Osteocyte (in vitro differentiated cells): Measurements from ENCODE around the gene FRMD4B. TPM values are rescaled to one million over a fixed set of nuclear protein-coding genes. Genes with fewer than 3 reads are reported as not detected.

Source experiments
- DNase-seq: peaks from one replicate; pipeline ENCODE4 v3.0.0; 2021; ENCODE audit warnings: mixed read lengths; ENCODE audit not compliant: unreplicated experiment; ENCODE audit errors: extremely low spot score
- H3K27ac Mint-ChIP-seq: one replicate; pipeline ENCODE4 v1.8.0; 2021; ENCODE audit warnings: mild to moderate bottlenecking, mixed read lengths; ENCODE audit not compliant: unreplicated experiment
- H3K27me3 Mint-ChIP-seq: one replicate; pipeline ENCODE4 v1.8.0; 2021; ENCODE audit warnings: mixed read lengths; ENCODE audit not compliant: unreplicated experiment
- H3K36me3 Mint-ChIP-seq: one replicate; pipeline ENCODE4 v1.8.0; 2021; ENCODE audit warnings: mixed read lengths; ENCODE audit not compliant: unreplicated experiment
- H3K4me1 Mint-ChIP-seq: one replicate; pipeline ENCODE4 v1.8.0; 2021; ENCODE audit warnings: mixed read lengths; ENCODE audit not compliant: unreplicated experiment
- H3K4me3 Mint-ChIP-seq: one replicate; pipeline ENCODE4 v1.8.0; 2021; ENCODE audit warnings: mild to moderate bottlenecking, moderate library complexity, mixed read lengths; ENCODE audit not compliant: unreplicated experiment
- H3K9me3 Mint-ChIP-seq: one replicate; pipeline ENCODE4 v1.8.0; 2021; ENCODE audit warnings: mixed read lengths; ENCODE audit not compliant: unreplicated experiment
- total RNA-seq: library from RNA; stranded (reverse); gene quantifications from 2 replicates; pipeline ENCODE4 v1.2.1, GENCODE V29; 2021
- TF ChIP-seq, protein P1 (sequence below): fragments of 200-600 bp; sonication (generic); IDR thresholded peaks from 2 replicates; pipeline ENCODE4 v1.5.0; 2021; ENCODE audit warnings: antibody characterized with exemption, mild to moderate bottlenecking, moderate library complexity

FRMD4B gene
- total RNA-seq, 1 donor from 2014 or later, result 1.3 TPM

DNA sequence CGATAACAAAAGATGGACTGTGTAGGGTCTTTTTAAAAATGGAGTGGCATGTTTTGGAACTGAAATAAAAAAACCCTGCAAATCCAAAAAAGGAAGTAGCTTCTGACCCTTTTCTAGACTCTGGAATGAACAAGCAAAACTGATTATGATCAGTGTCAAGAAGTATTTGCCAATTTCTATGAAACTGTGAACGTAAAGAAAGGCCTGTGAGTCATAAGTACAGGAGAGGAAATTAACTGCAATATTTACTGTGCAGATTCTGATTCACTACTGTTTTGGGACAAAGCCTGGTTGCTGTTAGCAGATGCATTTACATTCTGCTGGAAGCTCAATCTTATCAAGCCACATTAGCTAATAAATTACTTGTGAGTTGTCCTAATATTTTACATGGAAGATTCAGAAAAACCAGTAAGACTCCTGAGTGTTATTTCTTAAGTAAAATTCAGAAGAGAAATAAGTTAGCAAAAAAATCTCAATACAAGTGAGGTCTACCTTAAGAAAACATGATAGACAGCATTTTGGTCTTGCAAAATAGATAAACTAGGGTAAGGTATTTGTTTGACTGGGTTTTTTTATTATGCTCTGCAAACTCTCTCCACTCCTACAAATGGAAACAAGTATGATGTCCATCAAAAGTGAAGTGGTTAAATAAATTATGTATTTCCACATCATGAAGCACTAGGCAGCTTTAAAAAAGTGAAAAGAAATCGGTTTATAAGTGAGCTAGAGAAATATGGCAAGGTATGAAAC lies 173.3 kb downstream of the FRMD4B start:
- TF ChIP-seq, protein P1, sequence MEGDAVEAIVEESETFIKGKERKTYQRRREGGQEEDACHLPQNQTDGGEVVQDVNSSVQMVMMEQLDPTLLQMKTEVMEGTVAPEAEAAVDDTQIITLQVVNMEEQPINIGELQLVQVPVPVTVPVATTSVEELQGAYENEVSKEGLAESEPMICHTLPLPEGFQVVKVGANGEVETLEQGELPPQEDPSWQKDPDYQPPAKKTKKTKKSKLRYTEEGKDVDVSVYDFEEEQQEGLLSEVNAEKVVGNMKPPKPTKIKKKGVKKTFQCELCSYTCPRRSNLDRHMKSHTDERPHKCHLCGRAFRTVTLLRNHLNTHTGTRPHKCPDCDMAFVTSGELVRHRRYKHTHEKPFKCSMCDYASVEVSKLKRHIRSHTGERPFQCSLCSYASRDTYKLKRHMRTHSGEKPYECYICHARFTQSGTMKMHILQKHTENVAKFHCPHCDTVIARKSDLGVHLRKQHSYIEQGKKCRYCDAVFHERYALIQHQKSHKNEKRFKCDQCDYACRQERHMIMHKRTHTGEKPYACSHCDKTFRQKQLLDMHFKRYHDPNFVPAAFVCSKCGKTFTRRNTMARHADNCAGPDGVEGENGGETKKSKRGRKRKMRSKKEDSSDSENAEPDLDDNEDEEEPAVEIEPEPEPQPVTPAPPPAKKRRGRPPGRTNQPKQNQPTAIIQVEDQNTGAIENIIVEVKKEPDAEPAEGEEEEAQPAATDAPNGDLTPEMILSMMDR, result no peak
- no peak for DNase-seq
- H3K4me3 Mint-ChIP-seq, result no peak overlapping the region
- H3K27me3 Mint-ChIP-seq, result no peaks in the 10 kb centered on the region
- H3K9me3 Mint-ChIP-seq, result no peaks in the 10 kb centered on the region
- H3K27ac Mint-ChIP-seq, result no peak overlapping the region
- peaks cover 12% of the 10 kb centered on the region for H3K4me1 Mint-ChIP-seq
- H3K36me3 Mint-ChIP-seq, result no peaks in the 10 kb centered on the region

DNA sequence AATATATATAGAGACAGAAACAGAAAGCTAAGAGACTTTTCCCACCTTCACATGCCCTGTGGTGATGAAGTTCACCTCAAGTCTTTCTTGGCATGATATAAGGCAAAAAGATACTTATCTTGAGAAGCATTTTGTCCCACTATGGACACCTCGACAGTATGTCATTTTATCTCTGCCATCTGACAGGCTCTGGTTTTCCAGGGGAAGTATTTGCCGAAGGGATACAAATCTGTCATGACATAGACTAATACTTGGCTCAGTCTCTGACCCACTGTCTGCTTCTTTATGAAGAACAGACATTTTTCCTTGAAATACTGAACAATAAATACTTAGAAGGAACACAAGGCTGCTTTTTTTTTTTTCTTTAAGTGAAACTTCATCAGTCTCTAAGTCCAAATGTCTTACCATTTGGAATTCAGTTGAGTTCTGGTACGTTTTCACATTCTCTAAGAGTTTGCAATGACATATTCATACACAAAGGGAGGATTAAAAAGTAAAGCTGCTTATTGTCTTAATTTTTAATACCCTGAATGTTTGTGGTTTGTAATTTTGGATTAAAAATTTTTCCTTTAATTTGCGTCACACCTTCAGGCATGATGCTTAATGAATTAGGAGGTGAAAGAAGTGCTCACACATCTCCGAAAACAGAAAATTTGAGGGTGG lies 175.7 kb downstream of the FRMD4B start:
- H3K27me3 Mint-ChIP-seq, result no peaks in the 10 kb centered on the region
- H3K9me3 Mint-ChIP-seq, result no peaks in the 10 kb centered on the region
- TF ChIP-seq, protein P1, result no peak
- H3K4me3 Mint-ChIP-seq, result no peak overlapping the region
- no peak overlapping the region for H3K27ac Mint-ChIP-seq
- no peaks in the 10 kb centered on the region for H3K36me3 Mint-ChIP-seq
- DNase-seq, result no peak
- H3K4me1 Mint-ChIP-seq, result peaks cover 12% of the 10 kb centered on the region

DNA sequence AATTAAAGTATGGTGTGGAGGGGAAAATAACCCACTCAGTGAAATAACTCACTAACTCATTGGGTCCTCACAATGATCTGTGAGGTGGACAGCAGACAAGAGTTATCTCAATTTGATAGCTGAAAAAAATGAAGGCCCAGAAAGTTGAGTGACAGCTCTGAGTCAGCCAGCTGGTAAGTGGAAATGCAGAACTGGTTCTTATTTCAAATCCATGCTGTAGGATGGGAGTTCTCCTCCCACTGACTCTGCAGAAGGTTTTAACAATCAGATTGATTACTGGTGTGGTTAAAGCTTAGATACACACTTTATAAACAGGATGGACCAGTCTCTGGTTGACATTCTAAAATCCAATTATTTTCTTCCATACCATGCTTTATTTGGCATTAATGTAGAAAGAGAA lies 176.5 kb downstream of the FRMD4B start:
- Mint-ChIP-seq H3K27ac (no peak overlapping the region), H3K4me1 (peaks cover 12% of the 10 kb centered on the region), H3K9me3 (no peaks in the 10 kb centered on the region), H3K36me3 (no peaks in the 10 kb centered on the region), H3K4me3 (no peak overlapping the region), H3K27me3 (no peaks in the 10 kb centered on the region)
- TF ChIP-seq, protein P1, result no peak
- DNase-seq, result no peak

DNA sequence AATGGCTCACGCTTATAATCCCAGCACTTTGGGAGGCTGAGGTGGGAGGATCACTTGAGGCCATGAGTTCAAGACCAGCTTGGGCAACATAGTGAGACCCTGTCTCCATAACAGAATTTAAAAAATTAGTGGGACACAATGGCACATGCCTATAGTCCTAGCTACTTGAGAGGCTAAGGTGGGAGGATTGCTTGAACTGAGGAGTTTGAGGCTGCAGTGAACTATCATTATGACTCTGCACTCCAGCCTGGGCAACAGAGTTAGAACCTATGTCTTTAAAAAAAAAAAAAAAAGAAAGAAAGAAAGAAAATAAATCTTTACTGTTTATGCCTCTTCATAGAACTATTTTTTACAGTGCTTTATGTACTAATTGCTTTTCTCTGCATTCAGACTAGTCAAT lies 178.9 kb downstream of the FRMD4B start:
- Mint-ChIP-seq H3K27me3 (peaks cover under 1% of the 10 kb centered on the region), H3K27ac (no peak overlapping the region), H3K36me3 (no peaks in the 10 kb centered on the region), H3K9me3 (no peaks in the 10 kb centered on the region), H3K4me1 (peaks cover 5% of the 10 kb centered on the region), H3K4me3 (no peak overlapping the region)
- DNase-seq, result no peak
- TF ChIP-seq, protein P1, result no peak

DNA sequence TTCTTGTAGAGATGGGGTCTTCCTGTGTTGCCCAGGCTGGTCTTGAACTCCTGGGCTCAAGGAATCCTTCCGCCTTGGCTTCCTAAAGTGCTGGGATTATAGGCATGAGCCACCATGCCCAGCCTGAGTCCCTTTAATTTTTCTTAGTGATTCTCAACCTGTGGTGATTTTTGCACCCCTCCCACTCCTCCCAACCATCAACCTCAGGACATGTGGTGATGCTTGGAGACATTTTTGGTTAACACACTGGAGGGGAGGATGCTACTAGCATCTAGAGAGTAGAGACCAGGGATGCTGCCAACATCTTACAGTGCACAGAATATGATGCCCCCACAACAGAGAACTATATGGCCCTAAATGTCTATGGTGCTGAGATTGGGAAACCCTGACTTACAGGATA lies 180.5 kb downstream of the FRMD4B start:
- TF ChIP-seq, protein P1, result no peak
- H3K36me3 Mint-ChIP-seq, result no peaks in the 10 kb centered on the region
- no peak overlapping the region for H3K27ac Mint-ChIP-seq
- no peaks in the 10 kb centered on the region for H3K9me3 Mint-ChIP-seq
- peaks cover 7% of the 10 kb centered on the region for H3K4me1 Mint-ChIP-seq
- no peak overlapping the region for H3K4me3 Mint-ChIP-seq
- no peak for DNase-seq
- H3K27me3 Mint-ChIP-seq, result peaks cover 2% of the 10 kb centered on the region
